KG1 (cell line): ENCODE data around the gene BLOC1S3.

ENCODE experiments used
- DNase-seq: peaks from one replicate; lab custom pipeline; 2025; lab: John Stamatoyannopoulos, UW

BLOC1S3 gene

GRCh38 chr19:45146741-45147205, 31.8 kb upstream of the BLOC1S3 start:
- DNase-seq: no peak

- no peak for DNase-seq
These were observed 30.5 kb upstream of the BLOC1S3 start for GRCh38 chr19:45147835-45148676.

- no peak for DNase-seq
These were observed 29.5 kb upstream of the BLOC1S3 start for GRCh38 chr19:45149129-45149528.

GRCh38 chr19:45150180-45150579, 28.4 kb upstream of the BLOC1S3 start:
- no peak for DNase-seq

GRCh38 chr19:45150751-45151281, 27.8 kb upstream of the BLOC1S3 start:
- no peak for DNase-seq

GRCh38 chr19:45151320-45151719, 27.3 kb upstream of the BLOC1S3 start:
- DNase-seq: no peak

GRCh38 chr19:45151821-45152503, 26.6 kb upstream of the BLOC1S3 start:
- DNase-seq: no peak

GRCh38 chr19:45152504-45153338, 25.9 kb upstream of the BLOC1S3 start:
- no peak for DNase-seq

- DNase-seq: no peak
These were observed 25.1 kb upstream of the BLOC1S3 start for GRCh38 chr19:45153339-45154063.

GRCh38 chr19:45154064-45154827, 24.3 kb upstream of the BLOC1S3 start:
- DNase-seq: no peak

- DNase-seq: no peak
These were observed 22.5 kb upstream of the BLOC1S3 start for GRCh38 chr19:45156011-45156630.

GRCh38 chr19:45156751-45157150, 21.8 kb upstream of the BLOC1S3 start:
- no peak for DNase-seq

- no peak for DNase-seq
These were observed 19.9 kb upstream of the BLOC1S3 start for GRCh38 chr19:45158503-45159209.

GRCh38 chr19:45159210-45159970, 19.2 kb upstream of the BLOC1S3 start:
- no peak for DNase-seq

- DNase-seq: no peak
These were observed 18.6 kb upstream of the BLOC1S3 start for GRCh38 chr19:45159971-45160324.

GRCh38 chr19:45160870-45161737, 17.5 kb upstream of the BLOC1S3 start, which contains the start of gene NKPD1:
TSS of gene NKPD1 (minus strand) at chr19:45160982. CDS start at chr19:45160150, 832 bp downstream.
- DNase-seq: no peak

GRCh38 chr19:45161738-45162607, 16.6 kb upstream of the BLOC1S3 start:
- no peak for DNase-seq
